Vagina (tissue), 2 donors: ENCODE measurements around the gene CYP27B1. TPM values are rescaled to one million over a fixed set of nuclear protein-coding genes. Genes with fewer than 3 reads are reported as not detected.
"Not testable (repeated sequence)": the region's sequence is repeated elsewhere in the genome, so short reads cannot be mapped to it uniquely, and the experiment has no call there.

Experiments
- DNase-seq, 2 donors: peaks; one replicate each; pipeline ENCODE4 v3.0.0-alpha.2; 2017; ENCODE audit errors: extremely low spot score in 2 of 2
- H3K27ac ChIP-seq: fragments of 200-600 bp; sonication (generic); one replicate; pipeline ENCODE4 v1.5.1; 2019
- H3K27me3 ChIP-seq: fragments of 200-600 bp; sonication (generic); one replicate; pipeline ENCODE4 v1.5.1; 2019
- H3K36me3 ChIP-seq, 2 donors: fragments of 200-600 bp; sonication (generic); one replicate each; pipeline ENCODE4 v1.5.1; 2017 to 2019
- H3K4me1 ChIP-seq: fragments of 200-600 bp; sonication (generic); one replicate; pipeline ENCODE4 v1.5.1; 2019
- H3K4me3 ChIP-seq, 2 donors: fragments of 200-600 bp; sonication (generic); 1 replicate in 1 of 2; 2 replicates in 1 of 2; pipeline ENCODE4 v1.5.1; 2016 to 2019
- H3K9me3 ChIP-seq: fragments of 200-600 bp; sonication (generic); one replicate; pipeline ENCODE4 v1.5.1; 2019
- POLR2A ChIP-seq, 2 donors: fragments of 450-650 bp; IDR thresholded peaks; one replicate each; pipeline ENCODE4 v1.6.1; 2017; ENCODE audit warnings: antibody characterized with exemption in 2 of 2, mild to moderate bottlenecking in 2 of 2, moderate library complexity in 2 of 2
- POLR2AphosphoS5 ChIP-seq, 2 donors: sonication (generic); formaldehyde crosslinking; IDR thresholded peaks; one replicate each; pipeline ENCODE4 v1.9.0; 2017; ENCODE audit warnings: antibody characterized with exemption in 2 of 2, mild to moderate bottlenecking in 2 of 2, low read depth in 1 of 2; ENCODE audit not compliant: insufficient read depth in 1 of 2
- intact Hi-C: fragments of 100-400 bp; cut with DNase I; formaldehyde crosslinking; loops from one replicate; pipeline ENCODE4 v1.15.1; 2023
- total RNA-seq: library from RNA; depleted of rRNA; stranded (reverse); fragments of >200 nt; gene quantifications from one replicate; pipeline ENCODE4 v1.2.3, GENCODE V29; 2016
- TF ChIP-seq, protein P1 (sequence below), 3 experiments: fragments of 450-650 bp in 2 of 3; fragments of 200-600 bp in 1 of 3; sonication (generic) in 1 of 3; IDR thresholded peaks; one replicate each; pipeline ENCODE4 v1.5.1; 2017 to 2019; ENCODE audit warnings: antibody characterized with exemption in 3 of 3, mild to moderate bottlenecking in 2 of 3, moderate library complexity in 2 of 3

Gene CYP27B1
- total RNA-seq, 1 donor from 2014 or later, result 1.7 TPM

DNA sequence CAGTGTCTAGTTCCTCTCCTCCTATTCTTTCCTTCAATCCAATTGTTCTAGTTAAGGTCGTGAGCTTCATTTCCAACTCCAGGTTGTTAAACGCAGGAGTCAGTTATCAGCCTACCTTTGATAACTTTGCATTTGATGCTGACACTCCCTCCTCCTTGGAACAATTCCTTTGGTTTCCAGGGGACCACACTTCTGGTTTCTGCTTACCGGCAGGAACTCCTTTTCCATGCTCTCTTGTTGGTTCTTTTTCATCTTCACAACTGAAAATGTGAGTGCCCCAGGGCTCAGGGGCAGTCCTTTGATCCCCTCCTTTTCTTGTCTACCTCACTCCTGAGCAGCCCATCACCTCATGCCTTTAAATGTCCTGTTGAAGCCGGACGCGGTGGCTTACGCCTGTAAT is 10.5 kb upstream of the CYP27B1 start:
- DNase-seq, result no peak
- Histone ChIP-seq H3K27me3 (no peaks in the 10 kb centered on the region), H3K9me3 (no peaks in the 10 kb centered on the region), H3K4me3 (no peak overlapping the region), H3K27ac (no peak overlapping the region), H3K4me1 (peaks cover 19% of the 10 kb centered on the region), H3K36me3 (no peaks in the 10 kb centered on the region)
- intact Hi-C loops, result loop anchor here (10.0 kb wide), 1 partner anchor 57 kb away; no protein-coding TSS in a partner anchor
- TF ChIP-seq POLR2A (IDR thresholded peaks at IDR 0.05) (no peak), POLR2AphosphoS5 (IDR thresholded peaks at IDR 0.05; ENCODE audit: insufficient read depth in 1 of 2, low read depth in 1 of 2) (no peak)
- TF ChIP-seq, protein P1, sequence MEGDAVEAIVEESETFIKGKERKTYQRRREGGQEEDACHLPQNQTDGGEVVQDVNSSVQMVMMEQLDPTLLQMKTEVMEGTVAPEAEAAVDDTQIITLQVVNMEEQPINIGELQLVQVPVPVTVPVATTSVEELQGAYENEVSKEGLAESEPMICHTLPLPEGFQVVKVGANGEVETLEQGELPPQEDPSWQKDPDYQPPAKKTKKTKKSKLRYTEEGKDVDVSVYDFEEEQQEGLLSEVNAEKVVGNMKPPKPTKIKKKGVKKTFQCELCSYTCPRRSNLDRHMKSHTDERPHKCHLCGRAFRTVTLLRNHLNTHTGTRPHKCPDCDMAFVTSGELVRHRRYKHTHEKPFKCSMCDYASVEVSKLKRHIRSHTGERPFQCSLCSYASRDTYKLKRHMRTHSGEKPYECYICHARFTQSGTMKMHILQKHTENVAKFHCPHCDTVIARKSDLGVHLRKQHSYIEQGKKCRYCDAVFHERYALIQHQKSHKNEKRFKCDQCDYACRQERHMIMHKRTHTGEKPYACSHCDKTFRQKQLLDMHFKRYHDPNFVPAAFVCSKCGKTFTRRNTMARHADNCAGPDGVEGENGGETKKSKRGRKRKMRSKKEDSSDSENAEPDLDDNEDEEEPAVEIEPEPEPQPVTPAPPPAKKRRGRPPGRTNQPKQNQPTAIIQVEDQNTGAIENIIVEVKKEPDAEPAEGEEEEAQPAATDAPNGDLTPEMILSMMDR (IDR thresholded peaks at IDR 0.05), result no peak

DNA sequence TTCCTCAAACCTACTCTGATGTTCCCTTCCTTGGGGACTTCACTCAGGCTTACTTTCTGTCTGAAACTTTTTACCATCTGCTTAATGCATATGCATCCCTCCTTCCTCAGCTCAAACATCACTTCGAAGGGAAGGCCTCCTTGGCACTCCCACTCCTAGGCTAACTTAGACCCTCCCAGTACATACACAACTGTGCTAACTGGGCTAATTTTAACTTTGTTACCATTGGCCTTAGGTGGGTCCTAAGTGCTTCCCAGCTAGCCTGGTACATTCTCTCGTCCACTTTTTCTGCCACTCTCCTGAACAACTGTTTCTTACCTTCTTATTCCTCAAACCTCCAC is 9.3 kb upstream of the CYP27B1 start:
- Histone ChIP-seq H3K27me3 (no peaks in the 10 kb centered on the region), H3K9me3 (no peaks in the 10 kb centered on the region), H3K4me3 (no peak overlapping the region), H3K27ac (no peak overlapping the region), H3K4me1 (peaks cover 16% of the 10 kb centered on the region), H3K36me3 (no peaks in the 10 kb centered on the region)
- DNase-seq, result no peak
- TF ChIP-seq POLR2AphosphoS5 (IDR thresholded peaks at IDR 0.05; ENCODE audit: insufficient read depth in 1 of 2, low read depth in 1 of 2) (no peak), POLR2A (IDR thresholded peaks at IDR 0.05) (no peak)
- TF ChIP-seq, protein P1 (IDR thresholded peaks at IDR 0.05), result no peak
- intact Hi-C loops, result loop anchor here (10.0 kb wide), 1 partner anchor 59 kb away; no protein-coding TSS in a partner anchor

DNA sequence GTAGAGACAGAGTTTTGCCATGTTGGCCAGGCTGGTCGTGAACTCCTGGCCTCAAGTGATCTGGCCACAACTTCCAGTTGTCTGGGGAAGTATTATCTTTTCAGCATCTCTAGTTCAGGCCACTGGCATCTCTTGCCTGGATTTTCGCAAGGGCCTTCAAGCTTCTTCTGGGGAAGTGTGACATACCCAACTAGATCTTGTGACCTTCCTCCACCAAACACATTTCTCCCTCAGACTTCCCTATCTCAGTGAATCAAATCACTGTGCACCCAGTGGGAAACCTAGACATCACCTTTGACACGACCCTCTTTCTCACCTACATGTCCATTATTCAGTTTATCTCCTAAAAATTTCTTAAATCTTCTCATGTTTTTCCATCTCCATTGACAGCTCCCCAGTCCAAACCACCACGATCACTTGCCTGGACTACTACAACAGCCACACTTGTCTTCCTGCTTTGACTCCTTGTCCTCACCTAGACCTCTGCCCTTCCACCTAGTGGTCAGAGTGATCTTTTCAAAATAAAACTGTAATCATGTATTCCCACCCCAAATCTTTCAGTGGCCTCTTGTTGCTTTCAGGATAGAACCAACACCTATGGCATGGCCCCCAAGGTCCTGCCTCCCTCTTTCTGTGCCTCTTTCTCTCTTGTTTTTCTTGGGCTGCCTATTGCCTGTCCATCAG is 8.8 kb upstream of the CYP27B1 start:
- no peak for DNase-seq
- no peaks in the 10 kb centered on the region for H3K27me3 ChIP-seq
- no peaks in the 10 kb centered on the region for H3K9me3 ChIP-seq
- no peak overlapping the region for H3K4me3 ChIP-seq
- H3K36me3 ChIP-seq, result no peaks in the 10 kb centered on the region
- H3K27ac ChIP-seq, result no peak overlapping the region
- TF ChIP-seq POLR2AphosphoS5 (IDR thresholded peaks at IDR 0.05; ENCODE audit: insufficient read depth in 1 of 2, low read depth in 1 of 2) (no peak), POLR2A (IDR thresholded peaks at IDR 0.05) (no peak)
- TF ChIP-seq, protein P1 (IDR thresholded peaks at IDR 0.05), result no peak
- intact Hi-C loops, result loop anchor here (10.0 kb wide), 1 partner anchor 59 kb away; no protein-coding TSS in a partner anchor
- peaks cover 21% of the 10 kb centered on the region for H3K4me1 ChIP-seq

DNA sequence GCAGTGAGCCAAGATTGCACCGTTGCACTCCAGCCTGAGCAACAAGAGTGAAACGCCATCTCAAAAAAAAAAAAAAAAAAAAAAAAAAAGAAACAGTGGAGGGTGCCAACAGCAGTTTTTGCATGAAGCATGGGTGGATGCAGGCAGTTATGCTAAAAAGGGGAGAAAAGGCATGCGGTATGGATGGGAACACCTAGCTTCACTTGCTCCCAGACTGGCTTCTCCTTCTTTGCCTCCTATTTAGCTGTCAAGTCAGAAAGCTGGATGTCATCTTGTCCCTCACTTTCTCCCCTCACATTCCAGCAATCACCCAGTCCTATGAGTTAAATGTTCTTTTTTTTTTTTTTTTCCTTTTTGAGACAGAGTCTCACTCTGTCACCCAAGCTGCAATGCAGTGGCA is 8.2 kb upstream of the CYP27B1 start:
- intact Hi-C loops, result loop anchor here (10.0 kb wide), 1 partner anchor 60 kb away; no protein-coding TSS in a partner anchor
- Histone ChIP-seq H3K4me3 (no peak overlapping the region), H3K36me3 (no peaks in the 10 kb centered on the region), H3K27me3 (no peaks in the 10 kb centered on the region), H3K9me3 (no peaks in the 10 kb centered on the region), H3K27ac (no peak overlapping the region), H3K4me1 (peaks cover 22% of the 10 kb centered on the region)
- TF ChIP-seq POLR2A (IDR thresholded peaks at IDR 0.05) (no peak), POLR2AphosphoS5 (IDR thresholded peaks at IDR 0.05; ENCODE audit: insufficient read depth in 1 of 2, low read depth in 1 of 2) (no peak)
- TF ChIP-seq, protein P1 (IDR thresholded peaks at IDR 0.05), result no peak
- no peak for DNase-seq

DNA sequence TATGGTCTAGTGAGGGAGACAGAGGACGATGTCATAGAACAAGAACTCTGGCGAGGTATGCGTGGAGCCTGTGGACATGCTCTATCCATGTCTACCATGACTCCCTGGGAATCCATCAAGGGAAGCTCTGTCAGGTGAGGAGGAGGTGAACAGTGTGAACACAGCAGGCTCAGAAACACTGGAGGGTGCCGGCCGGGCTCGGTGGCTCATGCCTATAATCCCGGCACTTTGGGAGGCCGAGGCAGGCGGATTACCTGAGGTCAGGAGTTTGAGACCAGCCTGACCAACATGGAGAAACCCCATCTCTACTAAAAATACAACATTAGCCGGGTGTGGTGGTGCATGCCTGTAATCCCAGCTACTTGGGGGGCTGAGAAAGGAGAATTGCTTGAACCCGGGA is 7.8 kb upstream of the CYP27B1 start:
- H3K4me1 ChIP-seq, result peaks cover 22% of the 10 kb centered on the region
- H3K36me3 ChIP-seq, H3K4me3 ChIP-seq, H3K27ac ChIP-seq, DNase-seq, H3K27me3 ChIP-seq, H3K9me3 ChIP-seq: not testable (repeated sequence)
- intact Hi-C loops, result loop anchor here (10.0 kb wide), 1 partner anchor 60 kb away; no protein-coding TSS in a partner anchor
